HG02943 (cell line): ENCODE data around the gene CCDC187.

Source experiments
- ATAC-seq: cut with Tn5 transposase; IDR thresholded peaks from one replicate; pipeline ENCODE4 v1.9.1; 2021; ENCODE audit warnings: mild to moderate bottlenecking, low read depth, moderate library complexity; ENCODE audit not compliant: unreplicated experiment

CCDC187 gene

DNA sequence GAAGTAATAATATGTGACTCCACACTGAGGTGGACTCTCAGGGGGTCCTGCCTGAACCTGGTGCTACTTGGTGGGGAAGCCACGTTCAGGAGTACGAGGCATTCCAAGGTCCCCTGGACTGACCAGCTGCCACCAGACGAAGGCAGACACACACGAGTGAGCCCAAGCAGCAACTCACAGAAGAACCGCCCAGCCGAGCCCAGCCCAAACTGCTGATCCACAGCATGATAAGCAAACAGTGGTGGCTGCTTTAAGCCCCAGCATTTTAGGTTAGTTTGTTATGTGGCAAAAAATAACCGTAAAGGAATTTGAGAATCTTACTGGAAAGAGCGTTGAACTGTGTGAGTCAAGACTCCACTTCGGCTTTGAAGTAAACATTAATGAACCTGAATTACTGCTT is 90.2 kb downstream of the CCDC187 start:
- ATAC-seq, result no peak

DNA sequence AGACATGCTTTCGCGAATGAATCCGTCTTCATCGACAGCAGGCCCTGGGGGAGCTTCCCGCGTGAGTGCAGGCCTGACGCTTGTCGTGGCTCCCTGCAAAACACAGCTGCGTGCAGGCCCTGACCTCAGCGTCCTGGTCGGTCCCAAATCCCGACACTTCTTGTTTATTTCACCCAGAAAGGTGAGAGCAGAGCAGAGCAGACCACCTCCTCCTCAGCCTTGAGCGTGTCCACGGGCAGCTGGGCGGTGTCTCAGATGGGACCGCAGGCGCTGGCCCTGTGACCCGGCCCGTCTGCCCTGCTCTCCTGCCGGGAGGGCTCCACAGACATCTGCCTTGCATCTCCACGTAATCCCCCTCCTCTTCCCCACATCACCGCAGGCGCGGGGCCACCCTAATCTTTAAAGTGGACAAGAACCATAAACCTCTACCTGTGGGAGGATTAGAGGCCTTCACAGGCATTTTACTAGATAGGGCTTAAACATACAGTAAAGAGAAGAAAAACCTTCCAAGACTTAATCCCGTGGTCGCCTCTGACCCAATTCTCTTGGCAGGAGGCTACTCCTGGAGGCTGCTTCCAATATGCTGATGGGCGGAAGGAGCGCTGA is 91.4 kb downstream of the CCDC187 start:
- ATAC-seq, result no peak

DNA sequence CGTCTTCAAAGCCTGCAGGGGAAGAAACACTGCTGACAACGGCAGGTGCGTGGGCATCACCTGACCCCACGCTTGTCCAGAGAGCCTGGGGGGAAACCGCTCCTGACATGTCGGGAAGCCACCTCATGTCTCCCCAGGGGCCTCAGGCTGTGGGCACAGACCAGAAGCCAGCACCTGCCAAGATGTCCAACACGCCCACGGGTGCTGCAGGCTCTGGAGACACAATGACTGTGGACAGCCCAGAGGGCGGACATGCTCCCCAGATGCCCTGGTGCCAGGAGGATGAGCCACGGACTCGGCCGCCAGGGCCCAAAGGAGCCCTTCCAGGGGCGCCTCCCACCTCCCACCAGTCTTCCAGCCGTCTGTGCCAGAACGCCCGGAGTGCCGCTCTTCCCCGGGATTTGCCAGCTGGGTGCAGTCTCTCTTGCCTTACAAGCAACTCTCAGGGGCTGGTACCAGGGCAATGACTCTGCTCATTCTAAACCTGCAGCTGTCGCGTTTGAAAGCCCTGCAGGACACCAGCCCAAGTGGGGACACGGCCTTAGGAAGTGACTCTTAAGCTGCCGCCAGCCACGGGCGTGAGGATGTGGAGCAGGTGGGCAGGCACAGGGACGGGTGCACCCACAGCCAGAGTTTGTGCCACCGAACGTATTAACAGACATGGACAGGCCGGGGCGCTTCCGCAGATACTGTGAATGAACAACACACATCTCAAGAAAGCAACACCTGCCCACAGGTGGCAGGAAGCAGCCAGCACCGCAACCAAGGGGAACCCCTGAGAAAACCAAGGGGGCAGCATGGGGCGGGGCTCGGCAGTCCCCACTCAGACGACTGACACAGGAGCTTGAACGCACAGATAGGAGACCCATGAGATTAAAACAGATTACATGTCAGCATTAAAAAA is 92.2 kb downstream of the CCDC187 start:
- ATAC-seq, result no peak

DNA sequence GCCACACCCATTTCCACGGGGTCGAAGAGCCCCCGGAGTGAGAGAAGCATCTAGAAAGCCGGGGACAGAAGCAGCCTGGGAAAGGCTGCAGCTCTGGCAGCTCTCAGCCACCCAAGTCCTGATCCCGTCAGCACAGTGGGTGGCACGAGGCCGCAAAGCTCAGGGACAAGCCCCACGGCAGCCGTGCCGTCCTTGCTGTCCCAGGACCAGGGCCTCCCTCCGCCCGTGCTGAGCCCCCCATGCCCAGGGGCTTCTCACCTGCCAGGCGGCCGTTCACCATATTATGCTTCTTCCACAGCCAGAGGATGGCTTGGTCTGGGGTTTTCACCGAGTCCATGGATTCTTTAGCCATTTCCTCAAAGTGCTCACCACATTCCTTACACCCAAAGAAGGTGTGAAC is 92.9 kb downstream of the CCDC187 start:
- ATAC-seq, result no peak

DNA sequence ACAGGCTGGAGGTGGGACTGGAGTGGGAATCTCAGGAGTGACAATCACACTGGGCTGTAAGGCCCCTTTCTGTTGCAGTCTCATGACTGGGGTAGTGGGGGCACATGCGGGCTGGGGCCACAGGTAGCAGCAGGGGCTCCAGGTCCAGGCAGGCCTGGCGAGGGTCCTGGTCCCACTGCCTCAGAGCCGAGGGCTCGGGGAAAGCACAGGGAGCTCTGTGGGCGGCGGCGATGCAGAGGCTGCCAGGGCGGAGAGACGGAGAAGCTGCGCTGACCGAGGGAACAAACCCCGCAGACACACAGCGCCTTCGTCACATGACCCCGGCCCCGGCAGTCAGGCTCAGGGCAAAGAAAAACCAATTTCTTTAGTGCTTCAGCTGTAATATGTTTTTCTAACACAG is 93.6 kb downstream of the CCDC187 start:
- no peak for ATAC-seq

DNA sequence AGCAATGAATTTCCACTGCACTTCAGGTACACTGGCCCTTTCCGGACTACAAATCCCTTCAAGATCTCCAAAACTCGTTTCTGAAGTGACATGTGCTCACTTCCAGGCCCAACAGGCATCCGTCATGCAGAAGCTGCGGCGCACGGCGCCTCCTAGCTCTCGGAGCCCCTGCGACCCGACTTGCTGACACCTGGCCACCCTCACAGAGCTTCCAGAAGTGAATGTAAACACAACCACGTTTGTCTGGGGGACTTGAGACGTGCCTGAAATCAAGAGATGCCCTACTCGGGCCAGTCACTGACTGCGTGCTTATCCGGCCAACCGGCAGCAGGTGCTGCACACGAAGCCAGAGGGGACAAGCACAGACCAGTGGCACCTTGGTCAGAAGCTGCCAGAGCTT is 94.1 kb downstream of the CCDC187 start:
- no peak for ATAC-seq

DNA sequence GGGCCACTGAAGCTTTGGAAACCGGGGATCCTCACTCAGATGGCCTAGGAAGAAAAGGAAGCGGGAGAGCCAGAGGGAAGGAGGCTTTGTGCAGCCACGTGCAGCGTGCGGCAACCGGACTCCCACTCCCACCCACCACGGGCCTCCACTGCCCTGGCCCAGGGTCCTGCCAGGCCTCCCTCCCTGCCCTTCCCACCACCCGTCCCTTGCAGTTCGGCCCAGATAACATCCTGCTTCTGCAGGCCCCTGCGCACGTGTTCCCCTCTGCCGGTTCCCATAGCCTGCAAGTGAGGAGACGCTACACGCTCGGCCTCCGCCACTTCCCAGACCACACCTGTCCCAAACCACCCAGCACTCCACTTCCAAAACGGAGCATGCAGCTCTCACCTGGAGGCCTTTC is 94.7 kb downstream of the CCDC187 start:
- no peak for ATAC-seq

DNA sequence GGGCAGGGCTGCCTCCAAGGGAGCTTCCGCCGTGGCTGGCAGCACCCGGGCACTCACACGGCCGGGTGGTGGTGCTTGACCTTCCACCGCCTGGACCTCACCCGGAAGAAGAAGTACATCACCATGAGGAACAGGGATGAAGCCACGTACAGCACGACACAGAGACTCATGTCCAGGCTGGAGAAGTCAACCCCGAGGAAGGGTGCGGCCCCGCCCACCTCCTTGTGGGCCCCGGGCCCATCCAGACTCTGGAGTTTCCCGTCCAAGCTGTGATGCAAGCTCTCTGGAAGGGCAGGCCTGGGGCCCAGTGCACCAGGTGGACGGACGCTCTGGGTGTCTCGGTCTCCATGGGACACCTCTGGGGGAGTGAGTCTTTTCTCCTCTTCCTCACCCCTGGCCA is 95.2 kb downstream of the CCDC187 start:
- ATAC-seq, result no peak

DNA sequence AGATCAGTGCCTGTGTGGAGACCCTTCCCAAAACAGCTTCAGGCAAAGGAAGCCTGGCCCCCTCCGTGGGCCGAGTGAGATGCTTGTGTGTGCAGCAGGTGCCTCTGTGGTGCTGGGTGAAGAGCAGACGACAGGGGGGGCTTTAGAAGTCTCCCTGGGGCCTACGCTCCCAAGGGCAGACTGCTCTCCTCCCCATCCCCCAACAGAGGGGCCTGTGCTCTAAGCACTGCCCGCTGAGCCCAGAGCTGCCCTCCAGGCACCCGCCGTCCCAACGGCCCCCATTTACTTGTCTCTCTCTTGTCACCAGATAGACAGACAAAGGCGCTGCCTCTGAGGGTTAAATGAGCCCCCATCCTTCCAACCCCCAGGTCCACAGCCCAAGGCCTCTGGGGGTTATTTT is 96.3 kb downstream of the CCDC187 start:
- ATAC-seq, result no peak

DNA sequence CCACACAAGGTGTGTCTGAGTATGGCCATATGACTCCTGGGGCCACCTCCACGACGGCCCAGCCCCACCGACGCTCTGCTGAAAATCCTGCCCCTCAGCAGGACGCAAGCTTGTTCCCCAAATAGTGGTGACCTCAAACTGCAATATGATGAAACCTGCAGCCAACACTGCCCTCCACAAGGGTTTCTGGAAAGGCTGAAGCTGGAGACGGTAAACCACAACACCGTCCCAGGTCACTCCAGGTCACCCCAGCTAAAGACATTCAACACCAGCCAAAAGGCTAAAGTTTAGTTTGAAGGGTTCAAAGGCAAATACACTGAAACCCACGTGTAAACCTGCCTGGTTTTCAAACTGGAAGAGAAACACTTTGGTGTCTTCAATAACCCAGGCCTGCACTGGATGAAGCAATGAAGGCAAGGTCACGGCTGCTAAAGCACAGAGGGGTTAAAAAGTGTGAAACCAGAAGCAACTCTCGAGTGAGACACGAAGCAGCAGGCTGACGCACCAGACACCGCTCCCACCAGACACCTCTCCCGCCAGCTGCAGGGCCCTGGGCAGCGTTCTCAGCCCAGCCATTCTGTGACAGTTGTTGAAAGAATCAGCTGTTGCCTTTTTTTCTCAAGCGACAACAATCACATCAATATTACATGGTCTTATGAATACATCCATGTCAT is 97.2 kb downstream of the CCDC187 start:
- ATAC-seq, result no peak

DNA sequence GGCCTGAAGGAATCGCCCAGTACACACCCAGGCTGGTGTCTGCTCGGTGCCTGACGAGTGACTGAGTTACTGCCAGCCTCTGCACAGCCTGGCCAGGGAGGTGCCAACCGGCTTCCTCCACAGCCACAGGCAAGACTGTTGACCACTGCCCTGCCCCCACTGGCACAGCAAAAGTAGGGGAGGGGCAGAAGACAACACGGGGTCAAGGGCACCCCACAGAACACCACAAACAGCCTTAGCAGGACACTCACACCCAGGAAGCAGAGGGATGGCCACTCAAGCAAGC is 98.2 kb downstream of the CCDC187 start:
- ATAC-seq, result no peak

DNA sequence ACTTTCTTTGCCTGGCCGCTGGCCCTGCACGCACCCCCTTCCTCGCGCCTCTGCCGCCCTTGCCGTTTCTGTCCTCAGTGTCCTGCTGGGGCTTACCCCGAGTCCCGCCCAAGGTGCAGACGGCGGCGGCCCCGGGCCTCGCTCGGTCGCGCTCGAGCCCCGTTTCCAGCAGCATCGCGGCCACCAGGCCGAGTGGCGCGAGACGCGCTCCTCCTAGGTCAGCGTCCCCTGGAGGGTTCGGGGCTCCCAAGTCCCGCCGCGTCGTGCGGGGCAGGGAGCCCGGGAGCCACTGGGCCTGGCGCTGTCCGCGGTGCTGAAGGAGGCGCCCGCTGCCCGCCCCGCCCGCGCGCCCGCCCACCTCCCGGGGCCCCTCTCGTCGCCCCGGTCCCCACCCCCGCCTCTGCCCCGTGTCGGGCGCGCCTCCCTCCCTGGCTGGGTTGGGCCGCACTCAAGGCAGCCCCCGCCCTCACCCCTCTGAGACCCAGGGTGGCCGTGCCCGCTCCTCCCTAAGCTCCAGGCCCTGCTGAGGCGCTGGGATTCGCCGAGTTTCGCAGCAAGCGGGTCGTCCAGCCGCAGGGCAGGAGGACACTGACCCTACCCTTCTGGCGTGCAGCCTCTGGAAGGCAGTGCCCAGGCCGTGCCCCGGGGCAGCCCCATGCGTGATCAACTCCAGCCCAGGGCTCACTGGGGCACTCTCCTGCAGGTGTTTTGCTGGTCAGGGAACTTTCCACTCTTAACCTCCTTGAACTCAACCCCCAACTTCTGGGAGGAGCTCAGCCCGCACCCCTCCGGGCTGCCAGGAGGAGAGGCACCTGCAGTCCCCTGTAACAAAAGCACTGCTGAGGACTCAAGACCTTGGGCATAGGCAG is 98.8 kb downstream of the CCDC187 start, which contains the start of gene LHX3:
Gene LHX3, minus strand, starts transcription at position 291 of the 869 bp plus-strand sequence. Its CDS starts 116 bp downstream, at position 175.
- no peak for ATAC-seq

DNA sequence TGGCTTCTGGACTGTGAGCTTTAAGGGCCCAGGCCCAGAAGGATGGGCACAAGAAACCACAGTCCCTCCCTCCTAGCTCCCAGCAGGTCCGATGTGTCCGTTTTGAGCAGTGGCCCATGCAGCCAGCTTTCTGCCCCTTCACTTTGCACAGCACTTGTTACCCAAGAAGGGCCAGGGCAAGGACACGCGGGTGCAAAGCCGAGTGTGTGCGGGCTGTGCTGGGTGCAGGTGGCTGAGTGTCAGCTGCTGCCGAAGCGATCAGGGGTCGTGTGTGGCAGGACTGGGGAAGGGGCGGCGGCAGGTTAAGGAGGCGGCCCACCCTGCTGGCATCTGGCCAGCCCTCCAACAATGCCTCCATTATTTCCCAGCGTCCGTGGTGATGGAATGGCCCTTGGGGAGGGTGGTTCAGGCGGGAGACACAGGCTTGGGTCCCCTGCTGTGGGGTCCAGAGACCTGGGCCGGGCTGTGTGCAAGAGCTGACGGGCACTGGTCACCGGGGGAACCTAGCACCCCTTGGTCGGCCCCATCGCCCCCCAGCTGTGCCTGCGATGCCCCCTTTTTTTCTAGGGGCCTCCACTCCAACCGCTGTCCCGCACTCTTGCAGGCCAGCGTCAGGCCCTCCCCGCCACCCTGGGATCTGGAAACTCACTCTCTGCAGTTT is 99.6 kb downstream of the CCDC187 start:
- no peak for ATAC-seq

DNA sequence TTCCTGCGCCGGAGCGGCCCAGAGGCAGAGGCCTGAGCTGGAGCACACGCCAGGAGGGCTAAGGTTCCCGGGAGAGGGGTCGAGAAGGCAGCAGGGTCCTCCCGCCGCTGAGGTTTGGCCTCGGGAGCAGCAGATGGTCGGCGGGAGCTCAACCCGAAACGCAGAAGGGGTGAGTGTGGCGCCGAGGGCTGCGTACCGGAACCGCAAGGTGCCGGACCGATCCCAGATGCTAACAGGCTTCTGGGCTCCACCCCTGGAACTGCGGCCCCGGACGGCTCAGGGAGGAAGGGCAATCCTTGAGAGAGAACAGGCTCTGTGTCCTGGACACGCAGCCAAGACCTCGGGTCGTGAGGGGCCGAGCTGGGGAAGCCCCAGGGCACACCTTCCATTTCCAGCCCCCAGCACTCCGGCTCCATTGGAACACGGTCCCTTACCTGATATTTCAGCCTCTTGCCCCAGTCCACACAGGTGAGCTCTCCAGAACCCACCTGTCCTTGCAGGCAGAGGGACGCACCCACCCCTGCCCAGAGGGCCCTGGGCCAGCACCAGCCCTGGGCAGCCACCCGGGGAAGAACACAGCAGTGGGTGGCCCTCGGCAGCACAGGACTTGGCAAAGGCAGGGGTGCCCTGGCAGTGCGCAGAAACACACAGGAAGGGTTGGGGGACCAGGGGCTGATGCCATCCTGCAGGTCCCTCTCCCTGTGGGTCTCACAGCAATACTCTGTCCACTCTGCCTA is 100.3 kb downstream of the CCDC187 start:
- no peak for ATAC-seq

DNA sequence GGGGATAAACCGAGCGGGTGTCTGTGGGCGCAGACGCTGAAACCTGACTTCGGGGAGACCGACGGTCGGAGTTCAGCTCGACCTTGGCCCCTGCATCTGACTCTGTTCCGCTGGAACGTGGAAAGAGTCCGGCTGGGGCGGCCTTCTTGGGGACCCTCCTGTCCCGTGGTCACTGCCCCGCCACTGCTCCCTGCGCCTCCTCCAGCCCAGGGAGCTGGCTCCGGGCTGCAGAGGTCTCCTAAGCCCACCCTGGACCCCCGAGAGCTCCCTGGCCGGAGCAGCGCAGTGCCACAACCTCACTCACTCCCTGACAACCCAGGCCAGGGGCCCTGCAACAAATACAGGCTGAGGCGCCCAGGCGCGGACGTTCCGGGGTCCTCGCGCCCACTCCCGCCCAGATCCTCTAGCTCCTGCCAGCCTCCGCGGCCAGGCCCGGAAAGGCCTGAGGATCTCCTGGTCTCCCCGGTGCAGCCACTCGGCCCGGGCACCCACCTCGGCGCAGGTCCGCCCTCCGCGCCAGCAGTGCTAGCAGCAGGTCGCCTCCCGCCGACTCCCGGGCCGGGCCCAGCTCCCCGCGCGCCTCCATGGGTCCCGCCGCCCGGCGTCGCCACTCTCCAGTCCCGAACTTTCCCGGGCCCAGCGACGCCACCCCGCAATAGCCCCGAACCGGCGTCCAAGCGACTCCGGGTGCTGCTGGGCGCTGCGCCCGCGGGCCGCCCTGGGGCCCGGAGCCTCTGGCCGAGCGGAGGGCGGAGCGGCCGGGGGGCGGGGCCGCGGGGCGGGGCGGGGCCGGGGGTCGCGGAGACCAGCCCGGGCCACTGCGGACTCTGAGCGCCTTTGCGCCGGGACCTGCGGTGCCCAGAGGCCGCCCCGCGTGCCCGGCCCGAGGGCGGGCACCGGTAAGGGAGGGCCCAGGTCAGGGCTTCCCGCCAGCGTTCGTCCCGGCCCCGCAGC is 101.2 kb downstream of the CCDC187 start:
- no peak for ATAC-seq

DNA sequence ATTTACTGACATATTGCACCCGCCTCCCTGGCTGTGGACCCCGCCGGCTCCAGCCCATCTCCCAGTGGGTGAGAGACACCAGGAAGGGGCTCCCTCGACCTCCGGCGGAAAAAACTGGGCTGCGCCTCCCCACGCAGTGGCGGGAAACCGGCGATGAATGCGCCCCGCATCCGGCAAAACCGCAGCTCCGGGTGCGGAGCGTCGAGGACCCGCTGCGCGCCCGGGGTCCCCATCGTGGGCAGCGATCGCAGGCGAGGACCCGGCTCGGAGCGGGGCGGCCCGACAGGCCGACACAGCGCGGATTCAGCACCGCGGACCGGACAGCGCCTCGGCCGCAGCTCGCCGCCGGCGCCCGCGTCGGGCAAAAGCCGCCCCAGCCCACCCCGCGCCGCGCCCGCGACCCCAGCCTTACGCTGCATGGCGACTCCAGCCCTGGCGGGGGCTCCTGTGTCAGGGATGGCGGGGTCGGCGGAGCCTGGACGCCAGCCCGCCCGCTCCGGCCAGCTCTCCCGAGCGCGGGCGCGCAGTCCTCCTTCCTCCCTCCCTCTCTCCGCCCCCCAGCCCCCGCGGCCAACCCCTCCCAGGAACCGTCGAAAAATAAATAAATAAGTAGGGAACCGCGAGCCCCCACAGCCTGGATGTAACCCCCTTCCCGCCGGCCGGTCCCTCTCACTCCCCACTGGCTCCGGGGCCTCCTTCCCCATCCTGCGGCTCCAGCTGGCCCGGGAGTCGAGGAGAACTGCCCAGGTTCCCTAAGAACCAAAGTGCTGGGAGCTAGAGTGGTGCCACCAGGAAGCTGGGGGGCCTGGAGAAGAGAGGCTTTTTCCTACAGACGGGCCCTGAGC is 102.1 kb downstream of the CCDC187 start:
- no peak for ATAC-seq

DNA sequence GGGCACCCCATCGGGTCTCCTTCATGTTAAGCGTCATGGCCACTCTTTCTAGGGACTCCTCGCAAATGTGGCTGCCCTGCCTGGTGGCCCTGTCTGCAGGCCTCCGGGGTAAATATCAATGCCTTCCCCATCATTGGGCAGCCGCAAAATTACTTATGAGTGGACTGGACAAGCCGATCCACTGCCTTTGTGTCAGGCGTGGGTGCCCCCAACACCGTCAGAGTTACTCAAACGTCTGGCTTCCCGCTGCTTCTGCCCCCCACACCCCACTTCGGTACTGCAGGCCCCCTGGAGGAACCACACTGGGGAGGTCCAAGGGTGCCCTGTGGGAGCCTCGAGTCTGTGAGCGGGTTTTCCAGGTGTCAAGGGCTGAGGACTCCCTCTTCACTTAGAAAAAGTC is 102.7 kb downstream of the CCDC187 start:
- no peak for ATAC-seq

DNA sequence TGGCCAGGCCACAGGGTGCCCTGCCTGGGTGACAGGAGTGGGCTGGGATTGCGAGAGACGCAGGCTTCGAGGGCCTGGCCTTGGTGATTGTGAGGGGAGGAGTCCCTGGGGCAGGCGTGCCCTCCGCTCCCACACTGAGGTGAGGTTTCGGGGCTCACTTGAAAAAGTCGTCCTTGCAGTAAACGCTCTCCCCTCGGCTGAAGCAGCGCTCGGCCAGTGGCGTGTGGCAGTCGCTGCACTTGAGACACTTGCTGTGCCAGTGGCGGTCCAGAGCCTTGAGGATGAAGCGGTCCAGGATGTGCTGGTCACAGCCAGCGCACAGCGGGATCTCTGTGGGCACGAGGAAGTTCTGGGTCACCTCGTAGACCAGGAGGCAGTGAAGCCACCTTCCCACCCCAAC is 103.5 kb downstream of the CCDC187 start:
- no peak for ATAC-seq
